Fibroblast of mammary gland (primary cell): ENCODE data around the gene SPATS2L.

ENCODE experiments used
- DNase-seq: peaks from one replicate; pipeline ENCODE4 v3.0.0-alpha.2; 2010; ENCODE audit warnings: low read depth
- H3K4me3 ChIP-seq: 2 replicates; pipeline ENCODE4 v1.5.1; 2011; ENCODE audit warnings: low read depth, mild to moderate bottlenecking, low read length, moderate library complexity; ENCODE audit not compliant: control insufficient read depth
- TF ChIP-seq, protein P1 (sequence below): conservative IDR thresholded peaks from 2 replicates; pipeline ENCODE4 v1.5.1; 2011; ENCODE audit warnings: low read depth, low read length, inconsistent platforms; ENCODE audit not compliant: control insufficient read depth, insufficient read depth

SPATS2L gene

DNA sequence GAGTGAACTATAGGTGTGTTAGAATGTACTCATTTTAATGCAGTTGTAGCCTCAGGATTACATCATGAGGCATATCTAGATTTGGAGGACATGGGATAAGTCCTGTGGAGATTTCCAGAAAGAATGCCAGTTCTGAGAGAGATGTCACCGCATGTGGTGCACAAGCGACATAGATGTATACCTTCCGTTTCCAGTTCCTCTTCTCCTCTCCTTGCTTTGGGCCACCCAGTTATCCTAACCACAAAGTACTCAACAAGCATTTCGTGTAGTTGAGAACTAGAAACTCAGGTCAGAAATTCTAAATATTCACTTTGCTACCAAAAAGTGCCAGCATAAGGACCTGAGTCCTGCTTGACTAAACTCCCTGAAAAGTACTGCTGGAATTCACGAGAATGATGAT lies 136.9 kb downstream of the SPATS2L start:
- no peak for DNase-seq
- TF ChIP-seq, protein P1, sequence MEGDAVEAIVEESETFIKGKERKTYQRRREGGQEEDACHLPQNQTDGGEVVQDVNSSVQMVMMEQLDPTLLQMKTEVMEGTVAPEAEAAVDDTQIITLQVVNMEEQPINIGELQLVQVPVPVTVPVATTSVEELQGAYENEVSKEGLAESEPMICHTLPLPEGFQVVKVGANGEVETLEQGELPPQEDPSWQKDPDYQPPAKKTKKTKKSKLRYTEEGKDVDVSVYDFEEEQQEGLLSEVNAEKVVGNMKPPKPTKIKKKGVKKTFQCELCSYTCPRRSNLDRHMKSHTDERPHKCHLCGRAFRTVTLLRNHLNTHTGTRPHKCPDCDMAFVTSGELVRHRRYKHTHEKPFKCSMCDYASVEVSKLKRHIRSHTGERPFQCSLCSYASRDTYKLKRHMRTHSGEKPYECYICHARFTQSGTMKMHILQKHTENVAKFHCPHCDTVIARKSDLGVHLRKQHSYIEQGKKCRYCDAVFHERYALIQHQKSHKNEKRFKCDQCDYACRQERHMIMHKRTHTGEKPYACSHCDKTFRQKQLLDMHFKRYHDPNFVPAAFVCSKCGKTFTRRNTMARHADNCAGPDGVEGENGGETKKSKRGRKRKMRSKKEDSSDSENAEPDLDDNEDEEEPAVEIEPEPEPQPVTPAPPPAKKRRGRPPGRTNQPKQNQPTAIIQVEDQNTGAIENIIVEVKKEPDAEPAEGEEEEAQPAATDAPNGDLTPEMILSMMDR = no peak
- no peak overlapping the region for H3K4me3 ChIP-seq

DNA sequence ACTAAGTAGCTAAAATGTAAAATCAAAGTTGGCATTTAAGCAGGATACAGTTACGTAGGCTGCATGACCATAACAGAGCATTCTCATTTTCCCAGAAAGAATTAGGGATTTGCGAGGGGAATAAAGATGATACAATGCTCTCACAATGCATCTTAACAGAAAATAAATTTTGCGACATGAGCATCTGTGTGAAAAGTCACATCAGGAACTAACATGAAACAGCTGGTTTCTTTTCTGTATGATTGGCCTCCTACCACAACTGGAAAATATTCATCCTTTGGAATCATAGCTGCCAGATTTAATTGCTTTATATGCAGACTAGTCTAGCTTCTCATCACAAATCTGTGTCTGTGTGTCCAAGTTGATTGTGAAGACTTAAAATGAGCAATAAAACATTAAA lies 137.4 kb downstream of the SPATS2L start:
- DNase-seq = no peak
- TF ChIP-seq, protein P1 = no peak
- no peak overlapping the region for H3K4me3 ChIP-seq

DNA sequence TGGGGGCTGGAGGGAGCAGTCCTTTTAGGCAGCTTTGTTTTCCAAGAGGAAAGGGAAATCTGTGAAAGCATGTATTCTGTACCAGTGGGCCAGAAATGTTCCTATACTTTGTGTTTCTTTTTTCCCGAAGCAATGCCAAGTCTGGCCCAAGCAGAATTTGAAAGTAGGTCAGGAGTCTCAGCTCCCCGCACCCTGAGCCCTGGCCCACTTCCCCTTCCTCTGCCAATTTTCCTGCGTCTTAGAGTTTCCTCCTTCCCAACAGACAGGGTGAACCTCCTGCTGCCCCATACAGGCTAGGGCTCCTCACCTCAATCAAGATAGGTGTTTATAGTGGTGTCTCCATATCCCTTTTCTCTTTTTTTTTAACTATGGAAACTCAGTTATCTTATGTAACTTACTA lies 138.0 kb downstream of the SPATS2L start:
- H3K4me3 ChIP-seq = no peak overlapping the region
- no peak for DNase-seq
- TF ChIP-seq, protein P1 = no peak

DNA sequence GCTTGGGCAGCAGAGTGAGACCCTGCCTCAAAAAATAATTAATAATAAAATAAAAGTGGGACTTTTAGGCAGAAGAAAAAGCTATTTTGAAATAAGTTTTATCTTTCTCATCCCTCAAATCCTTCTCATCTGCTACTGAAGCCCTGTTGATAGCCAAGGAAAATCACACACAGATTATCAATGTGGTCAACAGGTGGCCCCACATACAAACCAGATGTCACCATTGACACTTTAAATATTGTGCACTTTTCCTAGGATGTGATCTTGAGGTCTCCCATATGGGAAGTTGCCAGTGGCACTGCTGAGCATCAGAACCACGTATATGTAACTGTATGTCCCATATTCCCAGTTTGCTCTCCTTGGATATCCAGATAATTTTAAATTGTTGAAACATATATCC lies 138.8 kb downstream of the SPATS2L start:
- no peak for DNase-seq
- TF ChIP-seq, protein P1 = no peak

DNA sequence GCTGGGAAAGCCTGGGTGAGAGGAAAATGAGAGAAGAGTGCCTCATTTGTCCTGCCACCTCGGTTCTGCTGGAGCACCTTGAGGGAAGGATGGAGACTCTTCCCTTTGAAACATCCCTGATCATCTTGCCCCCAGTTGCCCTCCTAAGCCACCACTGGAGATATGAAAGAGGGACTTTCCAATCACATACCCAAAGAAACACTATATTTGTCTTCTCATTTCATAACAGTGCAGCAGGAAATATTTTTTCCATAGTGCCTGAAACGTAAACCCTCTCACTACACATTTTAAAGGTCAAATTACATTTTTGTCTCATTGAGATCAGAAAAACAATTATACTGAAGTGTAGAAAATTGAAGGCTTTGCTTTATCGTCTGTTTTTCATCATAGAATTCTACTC lies 140.1 kb downstream of the SPATS2L start:
- TF ChIP-seq, protein P1 = no peak
- no peak overlapping the region for H3K4me3 ChIP-seq
- DNase-seq = no peak

More for the DNA sequence above, 138.8 kb downstream of the SPATS2L start:
- H3K4me3 ChIP-seq = no peak overlapping the region

DNA sequence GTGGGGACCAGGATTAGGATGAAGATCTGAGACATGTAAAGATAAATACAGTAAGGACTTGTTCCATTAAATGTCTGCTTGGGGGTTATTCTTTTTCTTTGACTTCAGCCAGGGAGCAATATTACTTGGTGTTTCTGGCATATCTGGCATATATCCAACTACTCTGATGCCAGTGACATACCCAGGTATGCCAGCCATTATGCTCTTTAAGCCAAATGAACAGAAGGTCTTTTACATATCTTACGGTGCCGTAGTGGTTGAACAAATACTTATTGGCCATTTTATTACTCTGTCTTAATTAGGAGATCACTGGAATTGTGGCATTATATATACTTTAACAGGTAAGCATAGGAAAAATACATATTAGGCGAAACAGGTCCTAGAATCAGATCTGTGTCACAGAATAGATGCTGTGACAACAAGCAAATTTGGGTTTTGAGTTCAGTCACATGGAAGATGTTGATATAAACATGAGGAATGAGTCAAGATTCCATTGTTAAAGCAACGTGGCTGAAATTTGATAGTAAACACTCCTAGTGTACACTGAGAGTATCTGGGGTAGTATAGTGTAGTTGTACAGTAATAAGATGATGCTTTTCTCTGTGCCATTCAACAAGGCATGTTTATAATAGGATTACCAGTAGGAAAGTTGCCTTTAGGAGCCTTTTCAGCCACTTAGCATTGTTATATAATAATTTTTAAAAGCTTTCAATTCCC lies 140.8 kb downstream of the SPATS2L start:
- no peak for DNase-seq
- TF ChIP-seq, protein P1 = no peak

DNA sequence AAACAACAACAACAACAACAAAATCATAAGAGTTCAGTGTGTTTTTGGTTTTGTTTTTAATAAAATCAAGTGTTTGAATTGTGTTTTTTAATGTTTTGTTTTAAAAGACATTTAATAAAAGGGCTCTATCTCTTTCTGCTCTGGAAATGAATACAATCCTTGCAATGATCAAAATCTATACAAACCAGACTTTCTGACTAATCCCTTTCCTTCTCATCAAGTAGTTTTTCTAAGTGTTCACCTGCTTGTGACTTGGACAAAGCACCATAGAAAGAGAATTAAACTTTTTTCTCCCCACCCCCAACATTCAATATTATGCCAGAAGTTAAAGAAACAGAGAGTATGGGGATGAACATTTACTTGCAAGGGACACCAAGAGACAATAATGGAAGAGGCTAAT lies 142.0 kb downstream of the SPATS2L start:
- TF ChIP-seq, protein P1 = no peak
- H3K4me3 ChIP-seq = no peak overlapping the region
- DNase-seq = no peak

More for the DNA sequence above, 140.8 kb downstream of the SPATS2L start:
- H3K4me3 ChIP-seq = no peak overlapping the region
